HS-27A (cell line): ENCODE results near the gene STPG3.

Experiments used
- DNase-seq: peaks from one replicate; pipeline ENCODE4 v3.0.0-alpha.2; 2012; ENCODE audit warnings: low read depth, missing footprints

STPG3 gene

DNA sequence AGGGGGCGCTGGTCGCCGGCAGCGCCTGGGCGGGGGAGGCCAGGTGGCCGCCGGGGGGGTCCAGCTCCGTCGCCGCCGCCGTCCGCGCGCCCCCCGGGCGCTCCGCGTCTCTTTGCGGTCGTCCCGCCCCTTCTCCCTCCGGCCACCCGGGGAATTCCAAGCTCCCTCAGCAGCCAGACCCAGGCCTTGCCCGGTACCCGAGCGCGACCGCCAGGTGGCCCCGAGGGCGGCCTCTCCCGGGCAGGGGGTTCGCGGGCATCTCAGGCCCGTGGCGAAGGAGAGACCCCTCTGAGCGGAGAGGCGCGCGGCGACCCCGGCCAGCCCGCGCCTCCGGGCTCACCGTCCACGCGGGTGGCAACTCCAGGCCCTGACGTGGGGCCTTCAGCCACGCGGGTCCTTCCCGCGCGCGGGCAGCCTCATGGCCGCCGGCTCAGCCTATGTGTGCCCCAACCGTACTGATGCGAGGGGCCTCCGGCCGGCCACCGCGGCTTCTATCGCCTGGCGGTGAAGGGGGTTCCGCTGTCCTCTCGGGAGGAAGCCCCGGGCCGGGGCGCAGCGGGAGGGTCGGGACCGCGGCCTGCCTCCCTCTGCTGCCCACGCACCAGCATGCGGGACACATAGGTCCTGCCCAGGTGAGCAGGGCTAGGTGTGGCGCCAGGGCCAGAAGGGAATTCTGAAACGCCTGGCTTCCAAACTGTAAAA, 51.5 kb downstream of the STPG3 start:
- no peak for DNase-seq
